ENCODE data around the gene MYRIP.

GRCh38 chr3:39780352-39780751, 29.1 kb upstream of the MYRIP start:
- TF ChIP-seq POLR2AphosphoS5 (IDR thresholded peaks at IDR 0.05; ENCODE audit: low read depth, low read length) (no peak), SIN3A (IDR thresholded peaks at IDR 0.05; ENCODE audit: borderline replicate concordance, insufficient read depth, low read length) (no peak), TAF1 (IDR thresholded peaks at IDR 0.05; ENCODE audit: borderline replicate concordance, insufficient read depth, low read length) (no peak)
- TF ChIP-seq, protein P1, sequence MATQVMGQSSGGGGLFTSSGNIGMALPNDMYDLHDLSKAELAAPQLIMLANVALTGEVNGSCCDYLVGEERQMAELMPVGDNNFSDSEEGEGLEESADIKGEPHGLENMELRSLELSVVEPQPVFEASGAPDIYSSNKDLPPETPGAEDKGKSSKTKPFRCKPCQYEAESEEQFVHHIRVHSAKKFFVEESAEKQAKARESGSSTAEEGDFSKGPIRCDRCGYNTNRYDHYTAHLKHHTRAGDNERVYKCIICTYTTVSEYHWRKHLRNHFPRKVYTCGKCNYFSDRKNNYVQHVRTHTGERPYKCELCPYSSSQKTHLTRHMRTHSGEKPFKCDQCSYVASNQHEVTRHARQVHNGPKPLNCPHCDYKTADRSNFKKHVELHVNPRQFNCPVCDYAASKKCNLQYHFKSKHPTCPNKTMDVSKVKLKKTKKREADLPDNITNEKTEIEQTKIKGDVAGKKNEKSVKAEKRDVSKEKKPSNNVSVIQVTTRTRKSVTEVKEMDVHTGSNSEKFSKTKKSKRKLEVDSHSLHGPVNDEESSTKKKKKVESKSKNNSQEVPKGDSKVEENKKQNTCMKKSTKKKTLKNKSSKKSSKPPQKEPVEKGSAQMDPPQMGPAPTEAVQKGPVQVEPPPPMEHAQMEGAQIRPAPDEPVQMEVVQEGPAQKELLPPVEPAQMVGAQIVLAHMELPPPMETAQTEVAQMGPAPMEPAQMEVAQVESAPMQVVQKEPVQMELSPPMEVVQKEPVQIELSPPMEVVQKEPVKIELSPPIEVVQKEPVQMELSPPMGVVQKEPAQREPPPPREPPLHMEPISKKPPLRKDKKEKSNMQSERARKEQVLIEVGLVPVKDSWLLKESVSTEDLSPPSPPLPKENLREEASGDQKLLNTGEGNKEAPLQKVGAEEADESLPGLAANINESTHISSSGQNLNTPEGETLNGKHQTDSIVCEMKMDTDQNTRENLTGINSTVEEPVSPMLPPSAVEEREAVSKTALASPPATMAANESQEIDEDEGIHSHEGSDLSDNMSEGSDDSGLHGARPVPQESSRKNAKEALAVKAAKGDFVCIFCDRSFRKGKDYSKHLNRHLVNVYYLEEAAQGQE (IDR thresholded peaks at IDR 0.05; ENCODE audit: insufficient read depth in 1 of 2, low read depth in 2 of 2, low read length in 2 of 2) = no peak

Data from PFSK-1 (cell line).